Measurements from ENCODE around the gene ZNF785.

DNA sequence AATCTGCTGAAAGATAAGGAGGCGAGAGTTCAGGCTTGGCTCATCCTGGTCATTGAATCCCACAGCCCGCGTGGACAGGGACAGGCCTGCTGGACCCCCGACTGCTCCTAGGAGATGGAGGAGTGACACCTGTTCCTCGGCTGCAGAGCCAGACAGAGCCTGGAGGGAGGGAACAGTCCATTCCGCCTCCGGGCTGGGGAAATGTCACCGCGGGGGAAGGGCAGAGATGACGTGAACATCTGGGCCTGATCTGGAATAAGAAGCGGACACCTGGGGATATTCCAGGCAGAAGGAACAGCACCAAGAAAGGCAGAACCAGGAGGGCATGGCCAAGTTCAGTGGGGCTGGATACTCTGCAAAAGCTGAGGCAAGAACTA lies 52.4 kb downstream of the ZNF785 start:
- TF ChIP-seq, protein P1, sequence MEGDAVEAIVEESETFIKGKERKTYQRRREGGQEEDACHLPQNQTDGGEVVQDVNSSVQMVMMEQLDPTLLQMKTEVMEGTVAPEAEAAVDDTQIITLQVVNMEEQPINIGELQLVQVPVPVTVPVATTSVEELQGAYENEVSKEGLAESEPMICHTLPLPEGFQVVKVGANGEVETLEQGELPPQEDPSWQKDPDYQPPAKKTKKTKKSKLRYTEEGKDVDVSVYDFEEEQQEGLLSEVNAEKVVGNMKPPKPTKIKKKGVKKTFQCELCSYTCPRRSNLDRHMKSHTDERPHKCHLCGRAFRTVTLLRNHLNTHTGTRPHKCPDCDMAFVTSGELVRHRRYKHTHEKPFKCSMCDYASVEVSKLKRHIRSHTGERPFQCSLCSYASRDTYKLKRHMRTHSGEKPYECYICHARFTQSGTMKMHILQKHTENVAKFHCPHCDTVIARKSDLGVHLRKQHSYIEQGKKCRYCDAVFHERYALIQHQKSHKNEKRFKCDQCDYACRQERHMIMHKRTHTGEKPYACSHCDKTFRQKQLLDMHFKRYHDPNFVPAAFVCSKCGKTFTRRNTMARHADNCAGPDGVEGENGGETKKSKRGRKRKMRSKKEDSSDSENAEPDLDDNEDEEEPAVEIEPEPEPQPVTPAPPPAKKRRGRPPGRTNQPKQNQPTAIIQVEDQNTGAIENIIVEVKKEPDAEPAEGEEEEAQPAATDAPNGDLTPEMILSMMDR (conservative IDR thresholded peaks at IDR 0.05; ENCODE audit: low read length) = no peak
- no peak for TF ChIP-seq EZH2phosphoT487 (IDR thresholded peaks at IDR 0.05; ENCODE audit: borderline replicate concordance, low read depth, low read length)
